ENCODE data around the gene GALNT14. TPM values are rescaled to one million over a fixed set of nuclear protein-coding genes. Genes with fewer than 3 reads are reported as not detected.

GALNT14 gene
- total RNA-seq, 1 donor from 2014 or later = 0.55 TPM

GRCh38 chr2:31016648-31017047 lies 121.6 kb downstream of the GALNT14 start:
- ATAC-seq = no peak
- DNase-seq (ENCODE audit: low spot score) = no peak

DNA sequence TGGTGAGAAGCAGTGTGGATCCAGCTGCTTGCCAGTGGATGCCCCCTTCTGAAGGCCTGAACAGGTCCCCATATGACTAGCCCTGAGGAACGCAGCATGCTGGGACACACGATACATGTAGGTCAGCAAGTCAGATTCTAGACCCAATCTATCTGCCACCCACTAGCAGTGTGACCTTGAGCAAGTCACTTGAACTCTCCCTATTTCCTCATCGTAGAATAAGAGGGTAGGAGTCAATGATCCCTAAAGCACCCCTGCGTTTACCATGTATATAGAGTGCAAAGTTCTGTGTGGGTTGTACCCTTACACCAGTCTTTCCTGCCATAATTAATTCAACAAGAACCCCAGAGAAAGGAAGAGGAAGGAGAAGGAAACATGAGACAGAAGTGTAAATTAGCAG lies 123.7 kb downstream of the GALNT14 start:
- no peak for DNase-seq (ENCODE audit: low spot score)
- ATAC-seq = no peak

DNA sequence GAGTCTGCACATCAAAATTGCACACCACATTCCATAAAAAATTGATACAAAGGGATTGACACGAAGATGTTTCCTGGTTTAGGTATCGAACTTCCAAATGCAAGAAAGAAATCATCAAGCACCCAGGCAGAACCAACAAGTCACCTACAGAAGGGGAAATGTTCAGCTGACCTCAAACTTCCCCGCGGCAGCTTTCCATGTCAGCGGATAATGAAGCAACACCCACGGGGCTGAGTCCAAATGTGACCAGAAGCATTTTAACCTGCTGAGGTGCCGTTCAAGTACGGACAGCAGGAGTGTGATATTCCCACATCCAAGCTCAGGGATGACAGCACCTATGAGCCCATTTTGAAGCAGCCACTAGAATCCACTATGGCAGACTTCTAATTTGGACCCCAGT lies 124.9 kb downstream of the GALNT14 start:
- no peak for ATAC-seq

DNA sequence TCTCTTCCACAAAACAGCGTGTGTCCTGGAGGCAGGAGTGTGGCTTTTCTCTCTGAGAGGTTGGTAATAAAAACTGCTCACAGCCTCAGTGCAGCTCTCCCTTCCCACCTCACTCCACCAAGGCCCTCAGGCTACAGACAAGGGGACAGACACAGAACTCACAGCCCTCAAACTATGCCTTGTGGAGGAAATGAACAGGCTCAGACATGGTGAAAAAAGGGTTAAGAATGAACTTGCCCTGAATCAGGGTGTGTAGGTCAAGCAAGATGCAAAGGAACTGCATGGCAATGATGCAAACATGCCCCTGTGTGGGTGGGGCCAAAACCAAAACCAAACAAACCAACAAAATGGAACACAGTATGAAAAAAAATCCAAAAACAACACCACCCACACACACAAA lies 125.8 kb downstream of the GALNT14 start:
- ATAC-seq (no peak), DNase-seq (ENCODE audit: low spot score) (no peak)

More for the DNA sequence above, 124.9 kb downstream of the GALNT14 start:
- DNase-seq (ENCODE audit: low spot score) = no peak

DNA sequence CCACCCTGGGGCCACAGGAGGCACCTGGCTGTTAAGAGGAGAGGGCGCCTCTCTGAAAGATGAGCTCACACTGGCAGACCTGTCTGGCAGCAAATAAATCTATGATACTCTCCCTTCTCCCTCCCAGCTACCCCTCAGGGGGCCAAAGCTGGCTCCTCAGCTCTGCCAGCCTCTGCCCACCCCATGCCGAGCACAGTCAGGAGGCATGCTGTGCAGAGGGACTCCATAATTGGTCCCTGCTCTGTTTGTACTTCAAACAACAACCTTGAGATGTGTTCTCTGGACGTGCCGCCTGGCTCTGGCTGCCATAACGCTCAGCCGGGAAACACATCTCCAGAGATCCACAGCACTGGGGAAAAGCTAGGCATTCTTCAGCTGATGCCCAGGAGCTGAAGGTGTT lies 126.7 kb downstream of the GALNT14 start:
- DNase-seq (ENCODE audit: low spot score) = no peak

GRCh38 chr2:31008561-31009114 lies 129.6 kb downstream of the GALNT14 start:
- ATAC-seq (peak; percentile 40), DNase-seq (ENCODE audit: low spot score) (no peak)

More for the DNA sequence above, 126.7 kb downstream of the GALNT14 start:
- no peak for ATAC-seq

- DNase-seq (ENCODE audit: low spot score) = no peak
- no peak for ATAC-seq
Measured at GRCh38 chr2:31004257-31004656, 134.0 kb downstream of the GALNT14 start.

DNA sequence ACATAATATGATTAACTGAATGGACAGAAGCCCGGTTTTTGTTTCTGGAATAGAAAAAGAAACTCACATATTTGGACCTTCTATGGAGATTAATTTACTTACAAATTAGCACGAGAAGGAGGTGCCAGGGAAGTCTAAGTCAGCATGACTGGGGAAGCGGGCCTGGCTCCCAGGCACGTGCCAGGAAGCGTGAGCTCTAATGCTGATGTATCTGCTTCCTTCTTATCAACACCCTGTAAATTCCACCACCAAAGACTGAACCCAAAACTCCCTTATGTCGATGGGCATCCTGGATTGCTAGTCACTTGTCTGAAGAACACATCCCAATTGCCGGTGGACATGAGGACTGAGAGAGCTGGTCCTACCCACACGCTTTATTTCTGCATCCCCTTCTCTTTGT lies 134.5 kb downstream of the GALNT14 start:
- DNase-seq (ENCODE audit: low spot score) (no peak), ATAC-seq (peak; percentile 25)

GRCh38 chr2:31002537-31003150 lies 135.6 kb downstream of the GALNT14 start:
- DNase-seq (ENCODE audit: low spot score) (no peak), ATAC-seq (no peak)

DNA sequence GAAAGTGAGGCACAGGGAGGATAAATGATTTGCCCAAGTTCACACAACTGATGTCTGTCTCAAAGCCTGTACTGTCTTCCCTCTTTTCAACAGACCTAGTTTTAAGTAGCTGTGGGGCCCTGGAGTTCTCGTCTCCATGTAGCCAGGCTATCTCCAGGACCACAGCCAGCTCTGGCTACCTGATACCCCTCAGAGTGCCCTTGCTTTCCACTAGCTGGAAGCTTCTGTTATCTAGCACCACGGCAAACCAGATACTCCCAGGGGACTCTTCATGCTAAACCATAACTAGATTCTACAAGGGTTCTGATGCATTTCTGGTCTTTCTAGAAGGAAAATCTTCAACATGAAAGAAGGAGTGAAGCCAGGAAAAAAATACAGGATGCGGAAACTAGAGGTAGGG lies 137.3 kb downstream of the GALNT14 start:
- no peak for DNase-seq (ENCODE audit: low spot score)
- no peak for ATAC-seq

- no peak for DNase-seq (ENCODE audit: low spot score)
- no peak for ATAC-seq
Measured at GRCh38 chr2:30998672-30999071, 139.6 kb downstream of the GALNT14 start.

DNA sequence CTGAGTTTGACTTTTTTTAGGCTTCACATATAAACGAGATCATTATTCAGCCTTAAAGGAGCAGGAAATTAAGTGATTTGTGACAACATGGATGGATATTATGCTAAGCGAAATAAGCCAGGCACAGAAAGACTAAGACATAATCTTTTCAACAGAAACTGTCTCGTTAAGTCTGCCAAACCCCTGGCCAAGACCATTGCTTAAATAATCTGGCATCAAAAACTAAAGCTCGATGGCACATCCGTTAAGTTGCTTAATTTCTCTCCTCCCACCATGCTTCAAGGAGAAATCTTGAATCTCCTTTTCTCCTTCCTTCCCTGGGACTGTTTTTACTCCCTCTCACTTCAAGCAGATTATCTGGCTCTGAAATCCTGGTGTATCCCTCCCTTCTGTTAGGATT lies 140.3 kb downstream of the GALNT14 start:
- no peak for ATAC-seq

GRCh38 chr2:30994227-30995056 lies 143.8 kb downstream of the GALNT14 start:
- DNase-seq (ENCODE audit: low spot score) (no peak), ATAC-seq (no peak)

More for the DNA sequence above, 140.3 kb downstream of the GALNT14 start:
- no peak for DNase-seq (ENCODE audit: low spot score)

- DNase-seq (ENCODE audit: low spot score) (no peak), ATAC-seq (no peak)
Measured at GRCh38 chr2:30992781-30993180, 145.5 kb downstream of the GALNT14 start.

GRCh38 chr2:30990671-30991070 lies 147.6 kb downstream of the GALNT14 start:
- ATAC-seq (no peak), DNase-seq (ENCODE audit: low spot score) (no peak)

DNA sequence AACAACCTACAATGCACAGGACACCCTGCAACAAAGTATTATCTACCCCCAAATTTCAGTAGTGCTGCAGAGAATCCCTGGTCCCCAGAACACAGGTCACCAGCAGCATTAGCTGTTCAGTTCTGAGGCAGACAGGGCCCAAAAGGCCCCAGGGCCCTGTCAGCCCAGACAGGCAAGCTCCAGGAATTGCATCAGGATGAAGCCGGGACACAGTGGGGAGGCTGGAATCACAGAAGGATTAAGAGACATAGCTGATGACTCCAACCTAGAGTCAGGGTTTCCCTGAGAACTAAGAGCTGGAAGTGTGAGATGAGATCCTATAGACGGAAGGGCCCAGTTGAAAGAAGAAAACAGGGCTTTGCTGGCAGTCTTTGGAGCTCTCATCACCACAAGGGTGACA lies 148.1 kb downstream of the GALNT14 start:
- ATAC-seq = no peak
- no peak for DNase-seq (ENCODE audit: low spot score)

DNA sequence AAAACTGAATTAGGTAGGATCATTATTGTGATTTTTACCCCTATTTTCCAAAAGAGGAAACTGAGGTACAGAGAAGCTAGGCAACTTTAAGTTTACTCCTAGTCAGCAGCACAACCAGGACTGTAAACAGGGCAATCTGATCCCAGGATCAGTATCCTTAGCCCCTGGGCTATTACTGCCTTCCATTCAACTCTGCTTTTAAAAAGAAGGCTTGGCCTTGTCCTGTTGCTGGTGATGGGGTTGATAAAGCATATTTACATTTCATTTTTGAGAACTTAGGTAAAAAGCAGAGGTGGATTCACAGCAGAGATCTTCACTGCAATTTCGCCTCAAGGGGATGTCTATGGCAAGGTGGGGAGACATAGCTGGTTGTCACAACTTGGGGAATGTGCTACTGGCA lies 148.5 kb downstream of the GALNT14 start:
- ATAC-seq (no peak), DNase-seq (ENCODE audit: low spot score) (no peak)

DNA sequence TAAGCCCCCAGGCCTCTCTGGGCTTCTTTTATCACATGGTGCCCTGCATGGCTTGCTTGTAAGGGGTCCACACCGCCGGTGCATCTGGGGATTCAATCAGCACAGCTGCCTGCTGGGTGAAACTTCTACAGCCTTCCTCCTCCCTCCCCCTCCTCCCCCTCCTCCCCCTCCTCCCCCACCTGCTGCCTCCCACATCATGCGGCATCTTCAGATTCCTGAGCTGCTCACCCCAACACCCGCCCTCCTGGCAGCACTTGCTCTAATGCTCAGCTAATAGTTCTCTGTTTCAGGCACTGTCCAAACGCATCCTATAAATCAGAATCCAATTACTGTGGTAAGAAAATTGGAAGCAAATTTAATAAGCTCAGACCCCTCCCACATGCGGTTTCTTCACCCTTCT lies 150.7 kb downstream of the GALNT14 start:
- ATAC-seq (no peak), DNase-seq (ENCODE audit: low spot score) (no peak)

GRCh38 chr2:30986231-30986580 lies 152.0 kb downstream of the GALNT14 start:
- no peak for DNase-seq (ENCODE audit: low spot score)
- ATAC-seq = no peak

GRCh38 chr2:30985493-30986230 lies 152.6 kb downstream of the GALNT14 start:
- no peak for ATAC-seq
- DNase-seq (ENCODE audit: low spot score) = no peak

GRCh38 chr2:30984148-30984547 lies 154.1 kb downstream of the GALNT14 start:
- DNase-seq (ENCODE audit: low spot score) (no peak), ATAC-seq (no peak)

- ATAC-seq = no peak
Measured at GRCh38 chr2:30981510-30981909, 156.7 kb downstream of the GALNT14 start.

More at GRCh38 chr2:30981510-30981909, 156.7 kb downstream of the GALNT14 start:
- no peak for DNase-seq (ENCODE audit: low spot score)
